ENCODE results near the gene BCLAF1. TPM values are rescaled to one million over a fixed set of nuclear protein-coding genes. Genes with fewer than 3 reads are reported as not detected.

The BCLAF1 gene
- total RNA-seq, 4 donors from 2014 or later: 88.7 to 495 (median 174) TPM

GRCh38 chr6:136323431-136324112, 33.9 kb upstream of the BCLAF1 start:
- no peak for DNase-seq
- intact Hi-C loops (cut with DNase I; ENCODE audit: low total_unique reads): no loop called here

GRCh38 chr6:136319732-136320131, 30.1 kb upstream of the BCLAF1 start:
- H3K4me3 ChIP-seq: no peak overlapping the region
- in situ Hi-C loops (cut with MboI; ENCODE audit: low pct_ligation_motif_present in 1 of 4, low pct_unique_long_range_greater_than_20kb in 1 of 4, low sequenced_read_pairs in 3 of 4): loop anchor here in 1 of 4 donors (25.0 kb wide), 1 partner anchor 782 kb away; no protein-coding TSS in a partner anchor
- no peak for TF ChIP-seq POLR2A (IDR thresholded peaks at IDR 0.05)
- no peak for TF ChIP-seq POLR2AphosphoS5 (IDR thresholded peaks at IDR 0.05)
- H3K27me3 ChIP-seq: no peaks in the 10 kb centered on the region
- no peak for DNase-seq
- intact Hi-C loops (cut with DNase I; ENCODE audit: low total_unique reads): no loop called here
- no peaks in the 10 kb centered on the region for H3K36me3 ChIP-seq
- H3K27ac ChIP-seq: no peak overlapping the region
- no peaks in the 10 kb centered on the region for H3K9me3 ChIP-seq
- H3K4me1 ChIP-seq: no peaks in the 10 kb centered on the region

More at GRCh38 chr6:136323431-136324112, 33.9 kb upstream of the BCLAF1 start:
- Histone ChIP-seq H3K36me3 (no peaks in the 10 kb centered on the region), H3K4me1 (peaks cover 0 to 9% (median 0%) of the 10 kb centered on the region in 4 donors), H3K27me3 (no peaks in the 10 kb centered on the region), H3K27ac (no peak overlapping the region), H3K9me3 (no peaks in the 10 kb centered on the region), H3K4me3 (no peak overlapping the region)
- in situ Hi-C loops (cut with MboI; ENCODE audit: low pct_ligation_motif_present in 1 of 4, low pct_unique_long_range_greater_than_20kb in 1 of 4, low sequenced_read_pairs in 3 of 4): loop anchor here in 1 of 4 donors (25.0 kb wide), 1 partner anchor 786 kb away; no protein-coding TSS in a partner anchor
- 68 to 79% methylated on average over 10 of the region's 10 CpGs for WGBS, 2 donors (ENCODE audit: low coverage in 1 of 2)
- TF ChIP-seq CTCF (IDR thresholded peaks at IDR 0.05): no peak
- TF ChIP-seq EP300 (IDR thresholded peaks at IDR 0.05; ENCODE audit: low read depth): no peak
- TF ChIP-seq POLR2A (IDR thresholded peaks at IDR 0.05): no peak
- TF ChIP-seq POLR2AphosphoS5 (IDR thresholded peaks at IDR 0.05): no peak

GRCh38 chr6:136318676-136319075, 29.0 kb upstream of the BCLAF1 start:
- no peak for DNase-seq
- no peak for TF ChIP-seq EP300 (IDR thresholded peaks at IDR 0.05; ENCODE audit: low read depth)
- TF ChIP-seq POLR2AphosphoS5 (IDR thresholded peaks at IDR 0.05): no peak
- TF ChIP-seq POLR2A (IDR thresholded peaks at IDR 0.05): no peak
- TF ChIP-seq CTCF (IDR thresholded peaks at IDR 0.05): no peak
- 66 to 67% methylated on average over 4 of the region's 4 CpGs for WGBS, 2 donors (ENCODE audit: low coverage in 1 of 2)
- Histone ChIP-seq H3K4me1 (no peaks in the 10 kb centered on the region), H3K4me3 (no peak overlapping the region), H3K9me3 (no peaks in the 10 kb centered on the region), H3K36me3 (no peaks in the 10 kb centered on the region), H3K27ac (no peak overlapping the region), H3K27me3 (no peaks in the 10 kb centered on the region)
- intact Hi-C loops (cut with DNase I; ENCODE audit: low total_unique reads): no loop called here
- in situ Hi-C loops (cut with MboI; ENCODE audit: low pct_ligation_motif_present in 1 of 4, low pct_unique_long_range_greater_than_20kb in 1 of 4, low sequenced_read_pairs in 3 of 4): loop anchor here in 1 of 4 donors (25.0 kb wide), 1 partner anchor 781 kb away; no protein-coding TSS in a partner anchor

- H3K4me3 ChIP-seq: no peak overlapping the region
- no peak overlapping the region for H3K27ac ChIP-seq
- H3K27me3 ChIP-seq: no peaks in the 10 kb centered on the region
- no peaks in the 10 kb centered on the region for H3K36me3 ChIP-seq
- no peak for DNase-seq
- H3K9me3 ChIP-seq: no peaks in the 10 kb centered on the region
- in situ Hi-C loops (cut with MboI; ENCODE audit: low pct_ligation_motif_present in 1 of 4, low pct_unique_long_range_greater_than_20kb in 1 of 4, low sequenced_read_pairs in 3 of 4): loop anchor here in 1 of 4 donors (25.0 kb wide), 1 partner anchor 781 kb away; no protein-coding TSS in a partner anchor
- TF ChIP-seq EP300 (IDR thresholded peaks at IDR 0.05; ENCODE audit: low read depth): no peak
- TF ChIP-seq CTCF (IDR thresholded peaks at IDR 0.05): no peak
- TF ChIP-seq POLR2AphosphoS5 (IDR thresholded peaks at IDR 0.05): no peak
- no peak for TF ChIP-seq POLR2A (IDR thresholded peaks at IDR 0.05)
- WGBS, 2 donors (ENCODE audit: low coverage in 1 of 2): 69 to 82% methylated on average over 2 to 6 of the region's 6 CpGs
- H3K4me1 ChIP-seq: no peaks in the 10 kb centered on the region
- intact Hi-C loops (cut with DNase I; ENCODE audit: low total_unique reads): no loop called here
Measured at GRCh38 chr6:136317971-136318370, 28.3 kb upstream of the BCLAF1 start.
